Suppressor macrophage treated with lipopolysaccharide for 1 hour (primary cell): ENCODE results near the gene MAGOH.
"Not testable (repeated sequence)": the region's sequence is repeated elsewhere in the genome, so short reads cannot be mapped to it uniquely, and the experiment has no call there.

Experiments used
- DNase-seq, 3 donors: peaks; one replicate each; pipeline ENCODE4 v3.0.0-alpha.2; 2020 to 2022

MAGOH gene

DNA sequence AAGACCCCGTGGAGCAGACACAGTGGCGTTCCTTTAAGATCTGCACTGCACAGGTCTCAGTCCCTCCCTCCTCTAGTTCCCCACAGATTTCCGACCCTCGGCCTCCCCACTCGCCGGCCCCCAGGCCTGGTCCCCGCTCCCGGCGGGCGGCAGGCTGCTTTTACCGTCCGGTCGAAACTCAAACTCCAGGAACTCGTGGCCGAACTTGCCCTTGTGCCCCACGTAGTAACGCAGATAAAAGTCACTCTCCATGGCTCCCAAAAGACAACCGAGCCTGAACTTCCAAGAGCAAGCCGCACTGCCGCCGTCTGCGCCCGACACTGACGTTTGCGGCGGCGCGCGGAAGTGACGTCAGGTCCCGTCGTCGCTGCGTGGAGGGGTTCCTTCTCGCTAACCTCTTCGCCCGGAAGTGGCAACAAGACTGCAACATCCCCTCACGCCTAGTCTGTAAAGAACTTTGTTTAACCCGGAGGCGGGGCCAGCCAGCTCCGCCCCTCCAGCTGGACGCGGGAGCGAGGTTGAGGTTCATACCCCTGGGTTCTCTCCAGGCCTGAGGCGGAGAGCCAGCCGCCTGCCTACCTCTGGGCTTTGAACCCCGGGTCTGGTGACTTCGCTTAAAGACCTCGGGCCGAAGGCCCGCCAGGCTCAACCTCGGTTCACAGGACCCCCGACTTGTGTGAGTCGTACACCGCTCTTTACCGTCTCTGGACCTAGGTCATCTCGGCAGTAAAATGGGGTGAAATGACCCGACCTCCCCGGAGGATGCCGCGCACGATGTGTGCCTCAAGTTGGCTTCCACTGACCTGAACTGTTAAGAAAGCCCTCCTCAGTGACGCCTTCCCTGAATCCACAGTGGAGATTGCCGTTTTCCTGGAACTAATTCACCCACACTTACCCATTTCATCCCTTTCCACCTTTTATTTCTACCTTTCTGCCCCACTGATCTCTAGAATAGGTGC lies at the start of gene MAGOH:
Gene MAGOH (minus strand): TSS at position 322 of the 959 bp plus-strand sequence. CDS start 70 bp downstream, at position 252.
- peak; percentile 97 for DNase-seq

DNA sequence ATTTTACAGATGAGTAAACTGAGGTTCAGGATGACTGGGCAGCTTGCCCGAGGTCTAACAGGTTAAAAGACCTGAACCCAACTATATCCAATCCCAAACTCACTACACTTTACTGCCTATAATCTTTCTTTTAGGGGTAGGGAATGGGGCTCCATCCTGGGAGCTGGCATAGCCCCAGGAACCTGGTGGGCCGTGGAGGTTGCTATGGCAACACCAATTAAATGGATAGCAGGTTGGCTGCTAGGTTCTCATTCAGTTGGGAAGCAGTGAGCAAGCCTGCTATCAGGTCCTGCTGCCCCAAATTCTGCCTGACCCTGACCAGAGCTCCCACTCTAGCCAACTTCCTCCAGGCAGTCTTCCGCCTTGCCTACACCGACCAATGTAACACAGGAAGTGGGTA lies 48.6 kb upstream of the MAGOH start:
- peak in 1 of 3 donors; percentile 22 for DNase-seq

DNA sequence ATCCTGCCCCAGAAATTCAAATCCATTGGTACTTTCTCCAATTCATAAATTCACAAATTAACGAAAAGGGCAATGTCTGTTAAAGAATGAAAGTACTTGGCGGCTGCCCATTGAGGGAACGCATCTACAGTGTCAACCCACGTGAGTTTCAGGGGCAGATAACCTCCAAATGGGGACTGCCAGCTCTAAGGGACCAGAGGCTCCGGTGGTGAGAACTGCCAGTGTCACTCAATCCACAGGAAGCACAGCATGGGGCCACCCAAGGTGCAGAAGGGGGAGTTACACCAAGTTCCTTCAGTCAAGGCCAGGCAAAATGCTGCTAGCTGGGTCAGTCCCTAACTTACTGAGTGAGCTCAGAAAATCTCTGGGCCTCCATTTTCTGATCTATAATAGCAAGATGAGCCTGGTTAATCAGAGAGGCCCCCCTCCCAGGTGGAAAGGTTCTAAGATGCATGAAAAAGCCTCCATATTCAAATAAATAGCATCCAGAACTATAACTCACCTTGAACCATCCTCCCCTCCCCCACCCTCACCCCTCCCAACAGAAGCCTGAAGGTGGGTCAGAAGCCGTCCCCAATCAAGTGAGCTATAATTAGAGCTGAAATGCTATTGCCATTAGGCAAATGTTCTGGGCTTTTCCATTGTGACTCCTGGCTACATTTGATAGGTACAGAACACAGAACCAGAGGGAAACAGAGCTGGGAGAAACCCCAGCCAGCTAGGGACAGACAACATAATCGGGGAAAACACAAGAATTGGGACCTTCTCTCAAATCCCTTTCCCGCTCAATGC lies 47.8 kb upstream of the MAGOH start:
- DNase-seq, result no peak

DNA sequence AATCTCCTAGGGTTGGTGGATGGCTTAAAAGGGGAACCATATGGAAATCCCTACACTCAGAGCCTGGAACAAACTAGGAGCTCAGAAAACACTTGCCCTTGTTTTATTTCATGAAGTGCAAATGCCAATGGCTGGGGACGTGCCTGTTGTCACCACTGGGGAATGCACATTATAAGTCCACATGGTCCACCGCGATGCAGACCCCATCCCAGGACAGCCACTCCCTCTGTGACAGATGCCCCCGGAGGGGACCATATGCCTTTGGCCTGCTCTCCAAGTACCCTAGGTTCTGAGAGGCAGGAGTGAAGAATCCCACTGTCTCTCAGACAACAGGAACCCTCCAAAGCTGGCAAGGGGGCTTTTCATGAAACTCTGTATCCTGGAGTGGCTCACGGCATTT lies 47.2 kb upstream of the MAGOH start:
- no peak for DNase-seq

DNA sequence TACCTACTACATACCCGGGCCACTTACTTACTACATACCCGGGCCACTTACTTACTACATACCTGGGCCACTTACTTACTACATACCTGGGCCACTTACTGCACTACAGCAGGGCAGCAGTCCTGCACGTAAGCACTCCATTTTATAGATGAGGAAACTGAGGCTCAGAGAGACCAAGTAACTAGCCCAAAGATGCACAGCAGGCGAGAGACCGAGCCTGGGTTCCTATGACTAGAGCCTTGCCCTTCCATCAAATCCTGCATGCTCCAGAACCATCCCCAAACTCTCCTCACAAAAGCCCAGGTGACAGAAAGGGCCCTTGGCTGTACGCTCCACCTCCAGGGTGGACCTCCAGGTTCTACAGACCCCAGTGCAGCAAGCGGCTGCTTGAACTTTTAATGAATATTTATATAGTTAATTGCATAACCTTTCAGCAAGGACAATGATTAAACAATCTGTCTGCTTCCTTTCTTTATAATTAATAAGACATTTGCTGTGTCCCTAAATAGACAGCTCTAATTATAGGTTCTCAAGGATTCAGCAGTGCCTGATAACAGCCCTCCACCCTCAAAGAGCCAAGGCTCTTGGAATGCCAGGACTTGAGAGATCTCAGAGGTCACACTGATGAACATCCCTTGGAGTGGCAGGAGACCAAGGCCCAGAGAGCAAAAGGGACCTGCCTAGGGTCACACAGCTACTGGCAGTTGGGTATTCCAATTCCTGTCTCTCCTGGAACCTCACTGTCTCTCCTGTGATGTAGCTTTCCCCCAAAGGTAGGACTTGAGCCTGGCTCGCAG lies 46.1 kb upstream of the MAGOH start:
- no peak for DNase-seq

DNA sequence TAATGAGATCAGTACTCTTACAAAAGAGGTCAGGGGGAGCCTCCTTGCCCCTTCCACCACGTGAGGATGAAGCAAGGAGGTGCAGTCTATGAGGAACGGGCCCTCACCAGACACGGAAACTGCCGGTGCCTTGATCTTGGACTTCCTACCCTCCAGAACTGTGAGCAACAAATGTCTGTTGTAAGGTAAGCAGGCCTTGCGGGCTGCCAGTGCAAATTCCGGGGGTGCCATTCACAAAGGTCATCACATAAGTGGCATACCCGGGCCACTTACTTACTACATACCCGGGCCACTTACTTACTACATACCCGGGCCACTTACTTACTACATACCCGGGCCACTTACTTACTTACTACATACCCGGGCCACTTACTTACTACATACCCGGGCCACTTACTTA lies 44.8 kb upstream of the MAGOH start:
- DNase-seq, result not testable (repeated sequence)

DNA sequence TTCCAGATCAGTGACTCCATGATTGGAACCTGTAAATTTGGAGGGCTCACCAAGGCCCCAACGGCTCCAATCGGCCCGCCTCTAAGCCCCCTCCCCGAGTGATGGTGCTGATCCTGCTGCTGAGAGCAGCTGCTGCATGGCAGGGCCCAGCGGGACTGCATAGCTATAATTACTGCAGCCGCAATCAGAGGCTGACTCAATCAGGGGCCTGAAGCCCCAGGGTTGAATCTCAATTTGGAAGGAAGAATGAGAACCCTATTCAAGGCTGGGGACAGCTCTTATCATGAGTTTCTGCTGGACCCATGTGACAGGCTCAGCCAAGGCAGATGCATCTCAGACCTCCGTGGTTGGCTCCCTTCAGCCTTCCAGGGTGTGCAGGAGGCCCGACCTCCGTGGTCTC lies 42.8 kb upstream of the MAGOH start:
- DNase-seq, result no peak

DNA sequence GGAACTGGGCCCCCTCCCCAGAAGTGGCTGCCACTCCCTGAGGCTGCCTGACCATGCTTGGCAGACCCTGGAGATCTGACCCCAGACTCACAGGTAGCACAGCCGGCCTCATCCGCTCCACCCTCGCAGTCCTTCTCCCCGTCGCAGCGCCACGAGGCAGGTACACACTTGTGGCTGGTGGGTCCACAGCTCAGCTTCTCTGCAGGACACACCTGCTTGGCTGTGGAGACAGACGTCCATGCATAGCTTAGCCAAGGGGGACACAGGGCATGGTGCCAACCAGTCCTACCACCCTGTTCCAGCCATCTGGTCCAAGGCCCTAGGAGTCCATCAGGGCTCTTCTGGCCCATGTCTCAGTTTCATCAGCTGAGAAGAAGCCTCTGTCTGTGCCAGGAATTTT lies 42.2 kb upstream of the MAGOH start:
- DNase-seq, result no peak

DNA sequence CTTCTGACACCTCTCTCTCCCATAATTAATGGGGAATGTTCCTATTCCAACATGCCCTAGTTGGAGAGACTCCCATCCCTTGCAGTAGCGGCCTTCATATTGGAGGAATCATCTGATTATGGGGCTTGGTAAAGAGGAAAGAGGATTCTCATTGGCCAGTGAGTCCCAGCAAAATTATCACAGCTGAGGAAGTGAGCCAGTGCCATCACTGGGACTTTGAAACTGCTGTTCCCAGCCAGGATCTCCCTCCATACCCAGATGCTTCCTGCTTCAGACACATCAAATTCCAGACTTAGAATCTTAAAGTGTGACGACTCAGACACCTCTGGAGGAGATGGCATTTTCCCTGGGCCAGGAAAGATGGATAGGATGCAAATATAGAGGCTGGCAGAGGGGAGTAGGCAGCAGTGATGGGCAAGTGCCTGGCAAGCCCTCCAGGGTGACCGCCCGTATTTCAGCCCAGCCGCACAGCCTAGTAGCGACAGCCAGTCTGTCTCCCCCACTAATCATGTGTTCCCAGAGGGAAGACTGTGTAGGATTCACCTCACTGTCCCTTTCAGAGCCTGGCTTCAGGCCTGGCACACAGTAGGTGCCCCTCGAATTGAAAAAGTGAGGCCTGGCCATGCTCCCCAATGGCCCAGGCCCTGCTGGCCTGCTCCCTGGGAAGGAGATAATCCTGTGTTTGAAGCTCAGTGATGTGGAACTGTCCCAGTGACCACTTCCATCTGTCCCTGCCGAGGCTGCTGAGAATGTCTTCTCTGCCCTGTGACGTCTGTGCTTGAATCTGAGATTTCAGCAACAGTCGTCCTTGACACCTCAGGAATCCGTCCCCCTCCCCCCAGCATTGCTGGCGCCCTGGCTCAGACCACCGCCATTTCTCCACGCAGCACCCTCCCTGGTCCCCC lies 41.2 kb upstream of the MAGOH start:
- no peak for DNase-seq

DNA sequence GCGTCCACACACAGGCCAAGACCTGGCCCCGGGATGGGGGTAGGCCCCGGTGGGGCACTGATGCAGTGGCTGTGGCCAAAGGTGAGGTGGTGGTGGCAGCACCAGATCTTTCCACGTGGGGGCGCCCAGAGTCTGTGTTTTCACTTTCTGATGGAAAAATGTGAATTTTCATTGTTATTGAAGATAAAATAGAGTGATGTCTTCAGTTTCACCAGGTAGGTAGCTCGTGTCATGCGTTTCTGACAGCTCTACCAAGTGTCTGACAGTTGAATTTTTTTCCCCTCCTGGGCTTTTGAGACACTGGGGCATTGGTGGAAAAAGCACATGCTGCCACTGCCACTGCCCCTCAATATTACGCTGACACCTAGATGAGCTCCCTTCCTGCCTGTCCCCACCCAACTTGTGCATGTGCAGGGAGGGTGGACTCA lies 40.0 kb upstream of the MAGOH start:
- DNase-seq, result peak; percentile 54 to 73 (median 65)

DNA sequence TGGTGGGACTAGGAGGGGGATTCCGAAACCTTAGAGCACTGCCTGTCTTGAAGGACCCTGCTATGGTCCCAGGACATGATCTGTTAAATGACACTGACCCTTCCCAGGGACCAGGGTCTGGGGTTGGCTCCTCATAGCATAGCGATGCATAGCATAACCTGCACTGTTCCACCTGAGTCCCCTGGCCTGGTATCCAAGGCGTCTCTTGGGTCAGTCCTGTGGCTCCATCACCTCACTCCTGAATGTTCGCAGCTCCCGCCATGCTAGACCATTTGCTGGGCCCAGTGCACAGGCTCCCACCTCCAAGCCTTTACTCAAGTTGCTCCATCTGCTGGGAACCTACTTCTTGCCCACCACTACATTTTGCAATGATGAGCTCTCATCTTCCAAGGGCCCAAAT lies 39.0 kb upstream of the MAGOH start:
- DNase-seq, result no peak

DNA sequence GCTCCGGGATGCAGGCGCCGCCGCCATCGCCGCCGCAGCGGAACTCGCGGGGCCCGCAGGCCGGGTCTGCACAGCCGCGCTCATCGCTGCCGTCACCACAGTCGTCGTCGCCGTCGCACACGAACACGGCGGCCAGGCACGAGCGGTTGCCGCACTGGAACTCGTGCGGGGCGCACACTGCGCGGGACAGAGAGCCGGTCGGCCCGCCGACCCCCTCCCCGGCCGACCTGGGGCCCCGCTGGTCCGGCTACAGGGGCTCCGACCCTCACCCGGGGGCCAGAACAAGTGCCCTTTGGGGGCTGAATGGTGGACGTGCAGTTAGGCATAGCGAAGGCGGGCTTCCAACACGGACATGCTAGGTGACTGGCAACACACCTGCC lies 38.6 kb upstream of the MAGOH start:
- no peak for DNase-seq

DNA sequence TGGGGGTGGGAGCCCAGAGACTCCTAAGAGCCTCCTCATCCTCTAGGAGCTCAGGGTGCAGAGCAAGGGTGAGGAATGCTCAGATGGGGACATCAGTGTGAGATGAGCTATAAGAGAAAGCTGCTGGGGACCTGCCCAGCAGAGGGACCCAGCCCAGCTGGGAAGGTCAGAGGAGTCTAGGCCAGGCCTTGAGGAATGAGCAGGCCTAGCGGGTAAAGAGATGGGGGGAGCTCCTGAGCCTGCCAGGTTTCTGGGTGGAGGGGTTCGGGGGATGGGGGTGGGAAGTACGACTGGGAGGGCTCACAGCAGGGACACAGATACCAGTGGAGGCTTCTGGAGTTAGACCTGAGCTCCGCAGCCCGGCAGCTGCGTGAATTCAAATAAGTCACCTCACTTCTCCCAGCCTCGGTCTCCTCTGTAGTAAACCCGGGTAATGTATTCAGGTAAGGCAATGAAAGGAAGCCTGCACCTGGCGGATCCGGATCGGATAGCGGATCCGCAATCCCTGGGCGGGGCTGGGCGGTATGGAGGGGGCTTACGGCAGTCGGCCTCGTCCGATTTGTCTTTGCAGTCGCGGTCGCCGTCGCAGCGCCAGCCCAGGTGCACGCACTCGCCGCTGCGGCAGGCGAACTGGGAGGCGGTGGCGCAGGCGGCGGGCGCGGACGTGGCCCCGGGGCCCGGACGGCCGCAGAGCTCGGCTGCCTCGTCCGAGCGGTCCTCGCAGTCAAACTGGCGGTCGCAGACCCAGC lies 38.0 kb upstream of the MAGOH start:
- DNase-seq, result no peak

DNA sequence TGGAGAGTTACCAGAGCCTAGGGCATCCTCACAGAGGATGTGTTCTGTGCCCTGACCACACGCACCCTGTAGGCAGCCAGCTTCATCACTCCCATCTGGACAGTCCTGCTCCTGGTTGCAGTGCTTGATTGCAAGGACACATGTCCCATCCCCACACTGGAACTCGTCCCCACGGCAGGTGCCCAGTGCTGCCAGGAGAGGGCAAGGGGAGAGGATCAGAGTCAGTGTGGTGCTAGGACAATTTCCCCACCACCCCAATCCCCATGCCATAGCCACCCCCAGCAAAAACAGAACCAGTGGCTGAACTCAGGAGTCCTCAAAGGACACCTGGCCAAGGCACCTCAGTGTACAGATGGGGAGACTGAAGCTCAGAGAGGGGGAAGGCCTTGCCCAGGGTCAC lies 37.2 kb upstream of the MAGOH start:
- no peak for DNase-seq

DNA sequence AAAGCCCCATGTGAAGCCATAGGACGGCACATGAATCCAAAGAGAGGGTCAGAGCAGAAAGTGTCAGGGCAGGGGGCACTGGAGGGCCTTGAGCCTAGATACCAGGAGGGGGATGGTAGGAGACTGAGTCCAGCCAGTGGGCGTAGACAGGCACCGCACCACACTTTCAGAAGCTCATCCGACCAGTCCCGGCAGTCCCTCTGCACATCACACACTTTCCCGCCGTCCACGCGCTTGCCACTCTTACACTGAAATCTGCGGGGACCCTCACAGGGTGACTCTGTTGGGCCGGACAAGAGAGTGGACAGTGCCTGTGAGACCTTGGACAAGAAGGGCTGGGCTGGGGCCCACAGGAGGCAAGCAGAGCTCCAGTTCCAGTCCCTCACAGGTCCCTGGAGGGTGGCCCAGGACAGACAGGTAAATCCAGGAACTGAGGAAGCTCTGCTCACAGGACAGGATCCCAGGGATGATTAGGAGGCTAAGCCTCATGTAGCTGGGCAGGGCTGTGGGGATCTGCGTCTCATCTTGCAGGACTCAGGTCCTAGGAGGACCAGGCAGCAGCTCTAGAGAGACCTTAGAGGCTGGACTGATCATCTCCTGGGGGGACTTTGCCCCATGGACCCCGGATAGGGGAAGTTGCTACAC lies 36.3 kb upstream of the MAGOH start:
- DNase-seq, result no peak

DNA sequence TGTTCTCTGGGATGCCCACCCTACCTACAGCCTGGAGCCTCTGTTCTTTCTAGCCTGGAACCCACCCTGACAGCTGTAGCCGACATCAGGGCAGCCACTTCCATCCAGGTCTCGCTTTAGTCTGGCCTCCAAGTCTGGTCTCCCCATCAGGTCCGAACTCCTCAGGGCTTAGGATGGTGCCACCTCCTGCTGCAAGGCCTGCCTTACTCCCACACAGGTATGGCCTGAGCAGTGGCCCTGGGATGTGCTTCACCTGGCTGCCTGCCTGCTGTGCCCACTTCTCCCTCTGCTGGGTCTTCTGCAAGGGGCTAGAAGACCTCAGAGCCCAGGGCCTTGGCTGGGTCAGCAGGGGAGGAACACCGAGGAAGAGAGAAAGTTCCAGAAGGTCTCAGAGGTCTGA lies 35.7 kb upstream of the MAGOH start:
- DNase-seq, result no peak

DNA sequence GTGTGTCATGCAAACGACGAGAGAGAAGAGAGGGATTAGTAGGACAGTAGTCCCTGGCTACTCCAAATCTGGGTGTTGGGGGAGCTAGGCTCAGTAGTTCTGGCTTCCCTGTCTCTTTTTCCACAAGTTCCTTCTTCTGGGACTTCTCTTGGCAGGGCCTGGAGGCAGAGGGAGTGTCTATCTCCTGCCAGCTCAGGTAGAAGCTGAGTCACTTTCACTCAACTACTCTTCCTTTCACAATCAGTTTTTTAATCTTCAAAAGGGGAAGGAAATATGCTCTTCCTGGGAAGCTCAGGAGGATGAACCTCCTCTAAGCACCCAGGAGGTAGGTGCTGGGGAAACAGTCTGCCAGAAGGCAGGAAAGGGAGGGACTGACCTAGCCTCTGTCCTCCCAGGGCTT lies 35.2 kb upstream of the MAGOH start:
- DNase-seq, result no peak

DNA sequence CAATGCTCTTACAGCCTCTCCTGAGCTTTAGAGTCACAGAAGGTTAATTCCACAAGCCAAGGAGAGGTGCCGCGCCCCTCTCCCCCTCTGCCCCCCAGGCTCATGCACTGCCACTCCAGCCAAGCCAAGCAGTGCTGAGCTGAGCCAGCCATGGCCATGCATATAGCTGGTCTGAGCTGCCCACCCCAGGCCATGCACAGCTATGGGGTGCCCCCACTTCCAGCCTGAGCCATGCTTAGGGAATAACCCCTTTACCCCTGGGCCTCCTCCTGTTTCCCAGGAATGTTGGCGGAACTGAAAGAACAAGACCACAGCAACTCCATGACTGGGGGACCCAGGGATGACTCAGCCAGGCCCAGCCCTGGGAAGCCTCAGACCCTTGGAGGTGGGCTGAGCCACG lies 34.0 kb upstream of the MAGOH start:
- no peak for DNase-seq

DNA sequence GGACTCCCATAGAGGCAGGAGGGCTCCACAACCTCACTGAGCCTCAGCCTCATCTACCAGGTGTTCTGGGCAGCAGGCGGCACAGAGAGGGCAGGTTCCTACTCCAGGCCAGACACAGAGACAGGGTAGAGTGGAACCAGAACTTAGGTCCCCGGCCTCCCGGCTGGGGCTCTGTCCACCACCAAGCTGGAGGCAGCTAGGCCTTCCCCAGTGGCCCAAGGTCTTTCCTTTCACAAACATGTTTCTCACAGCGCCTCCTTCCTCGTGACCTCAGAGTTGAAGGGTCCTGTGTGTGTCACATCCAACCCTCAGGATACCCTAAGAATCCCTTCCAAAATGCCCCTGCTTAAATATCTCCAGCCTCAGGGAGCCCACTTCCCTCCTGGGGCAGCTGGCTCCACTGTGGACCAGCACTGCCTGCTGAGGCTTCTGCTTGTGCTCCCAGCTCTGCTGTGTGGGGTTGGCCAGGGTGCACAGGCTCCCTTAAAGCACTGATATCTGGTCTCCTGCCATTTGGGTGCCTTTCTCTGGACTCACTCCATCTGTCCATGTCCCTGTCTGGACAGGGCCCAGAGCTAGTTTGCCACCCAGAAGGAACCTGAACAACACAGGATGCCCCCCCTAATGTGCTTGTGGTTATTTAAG lies 33.2 kb upstream of the MAGOH start:
- DNase-seq, result no peak

DNA sequence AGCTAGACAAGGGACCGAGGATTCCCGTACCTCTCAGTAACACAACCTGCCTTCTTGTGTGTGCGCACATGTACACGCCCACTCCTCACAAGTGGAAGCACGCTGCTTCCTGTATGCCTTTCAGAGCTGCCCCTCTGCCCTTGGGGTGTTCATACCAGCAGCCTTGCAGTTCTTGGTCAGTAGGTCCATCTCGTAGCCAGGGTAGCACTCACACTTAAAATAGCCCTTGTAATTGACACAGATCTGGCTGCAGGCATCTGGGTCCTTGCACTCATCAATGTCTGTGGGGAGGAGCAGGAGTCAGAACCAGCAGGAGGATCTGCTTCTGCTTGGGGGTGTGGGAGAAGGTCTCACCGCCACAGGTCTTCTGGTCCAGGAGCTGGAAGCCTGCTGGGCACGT lies 32.6 kb upstream of the MAGOH start:
- DNase-seq, result no peak
